Measurements from ENCODE around the gene UCN. TPM values are rescaled to one million over a fixed set of nuclear protein-coding genes. Genes with fewer than 3 reads are reported as not detected.
"Not testable (repeated sequence)": the region's sequence is repeated elsewhere in the genome, so short reads cannot be mapped to it uniquely, and the experiment has no call there.

UCN gene, protein sequence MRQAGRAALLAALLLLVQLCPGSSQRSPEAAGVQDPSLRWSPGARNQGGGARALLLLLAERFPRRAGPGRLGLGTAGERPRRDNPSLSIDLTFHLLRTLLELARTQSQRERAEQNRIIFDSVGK
- 1 to 10 TPM; 3.7 to 5.1 TPM for total RNA-seq

DNA sequence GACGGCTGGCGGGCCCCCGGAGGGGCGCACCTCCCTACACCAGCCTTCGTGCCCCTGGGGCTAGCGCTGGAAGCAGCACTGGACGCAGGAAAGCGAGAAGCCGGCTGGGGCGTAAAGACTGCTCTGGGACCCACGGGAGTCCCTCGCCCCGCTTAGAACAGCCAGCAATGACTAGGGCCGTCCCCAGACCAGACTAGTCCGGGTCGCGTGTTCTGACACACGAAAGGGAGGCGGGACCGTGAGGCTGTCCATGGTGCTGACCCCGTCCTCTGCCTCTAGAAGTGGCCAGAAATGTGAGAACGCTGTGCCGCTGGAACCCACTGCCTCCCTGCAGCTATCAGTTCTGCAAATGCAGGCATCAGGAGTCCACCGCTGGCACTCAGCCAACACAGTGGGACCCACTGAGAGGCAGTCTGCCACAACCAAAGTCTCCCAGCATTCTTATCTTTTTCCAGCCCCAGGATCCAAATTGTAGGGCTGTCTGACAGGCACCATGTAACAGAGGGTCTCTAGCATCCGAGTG, at the start of gene UCN:
Gene UCN, minus strand, starts transcription at position 87 of the 523 bp plus-strand sequence. CDS start 550 bp downstream, outside the sequence.
- H3K4me3 Mint-ChIP-seq: peak within 1 kb of the TSS; percentile 49
- ATAC-seq (ENCODE audit: low read depth): no peak
- POLR2A ChIA-PET: interaction anchor here (0.7 kb wide), 1 partner anchor 1129 kb away, joined by 3 read pairs; no protein-coding TSS in a partner anchor
- peaks cover 2% of the 10 kb centered on the region for H3K4me1 Mint-ChIP-seq
- no peaks in the 10 kb centered on the region for H3K9me3 Mint-ChIP-seq
- H3K36me3 Mint-ChIP-seq: peaks cover 7% of the 10 kb centered on the region
- H3K27me3 Mint-ChIP-seq: peaks cover 14% of the 10 kb centered on the region
- no peak for DNase-seq
- no peak within 1 kb of the TSS for H3K27ac Mint-ChIP-seq

DNA sequence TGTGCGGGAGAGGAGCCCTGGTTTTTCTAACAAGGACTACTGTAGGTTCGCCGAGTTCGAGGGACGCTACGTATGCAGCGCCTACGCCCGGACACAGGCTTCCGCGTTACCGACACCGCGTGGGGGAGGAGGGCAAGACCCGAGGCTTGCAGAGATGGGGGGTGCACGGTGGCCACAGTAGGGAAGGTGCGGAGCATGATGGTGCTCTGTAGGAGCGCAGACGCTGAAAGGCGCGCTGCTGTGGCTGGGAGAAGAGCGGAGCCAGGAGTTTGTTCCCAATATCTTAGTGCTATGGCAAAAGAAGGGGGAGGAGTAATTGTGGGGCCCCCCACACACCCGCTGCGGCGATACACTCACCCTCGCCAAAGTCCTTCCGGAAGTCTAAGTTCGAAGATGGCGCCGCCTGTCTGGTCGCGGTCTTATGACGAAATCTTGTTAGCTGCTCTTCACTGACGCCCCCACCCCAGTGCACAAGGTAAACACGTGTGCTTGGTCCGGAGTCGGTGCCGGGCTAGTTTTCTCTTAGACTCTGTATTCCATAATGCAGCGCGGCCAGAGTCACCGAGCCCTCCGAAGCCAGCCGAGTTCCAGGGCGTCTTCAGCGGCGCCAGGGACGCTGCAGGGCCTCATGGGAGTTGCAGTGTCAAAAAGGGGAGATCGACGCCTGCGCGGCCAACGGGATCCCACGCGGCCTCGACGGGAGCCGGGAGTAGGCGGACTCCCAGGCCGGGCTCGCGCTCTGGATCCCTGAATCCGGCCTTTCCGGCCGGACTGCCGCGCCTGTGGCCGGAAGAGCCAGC, 48.3 kb upstream of the UCN start, which contains the start of gene GTF3C2:
Gene GTF3C2, minus strand, starts transcription at position 383 of the 800 bp plus-strand sequence. CDS start 13,210 bp downstream, outside the sequence.
- Mint-ChIP-seq H3K27ac (peak within 1 kb of the TSS; percentile 99), H3K9me3 (no peaks in the 10 kb centered on the region), H3K36me3 (peaks cover 9% of the 10 kb centered on the region), H3K4me1 (peaks cover 34% of the 10 kb centered on the region), H3K27me3 (no peaks in the 10 kb centered on the region), H3K4me3 (peak within 1 kb of the TSS; percentile 97)
- POLR2A ChIA-PET: interaction anchor here (0.7 to 2.9 kb wide), 8 partner anchors 9 to 306 kb away, joined by 3 to 48 read pairs (median 8); partner anchors contain the start of genes EIF2B4, MPV17, NRBP1 and PPM1G
- DNase-seq: peak; percentile 88
- ATAC-seq (ENCODE audit: low read depth): peak; percentile 80

- POLR2A ChIA-PET: interaction anchor here (1.0 to 2.9 kb wide), 6 partner anchors 10 to 73 kb away, joined by 4 to 48 read pairs (median 11); partner anchors contain the start of genes EIF2B4, MPV17, NRBP1 and PPM1G
- Mint-ChIP-seq H3K27me3 (no peaks in the 10 kb centered on the region), H3K36me3 (peaks cover 9% of the 10 kb centered on the region), H3K9me3 (no peaks in the 10 kb centered on the region), H3K4me3 (peak overlapping the region; percentile 97), H3K4me1 (peaks cover 37% of the 10 kb centered on the region), H3K27ac (peak overlapping the region; percentile 99)
- DNase-seq (no peak), ATAC-seq (ENCODE audit: low read depth) (peak; percentile 43)
These were observed 47.8 kb upstream of the UCN start for GRCh38 chr2:27356056-27356381.

DNA sequence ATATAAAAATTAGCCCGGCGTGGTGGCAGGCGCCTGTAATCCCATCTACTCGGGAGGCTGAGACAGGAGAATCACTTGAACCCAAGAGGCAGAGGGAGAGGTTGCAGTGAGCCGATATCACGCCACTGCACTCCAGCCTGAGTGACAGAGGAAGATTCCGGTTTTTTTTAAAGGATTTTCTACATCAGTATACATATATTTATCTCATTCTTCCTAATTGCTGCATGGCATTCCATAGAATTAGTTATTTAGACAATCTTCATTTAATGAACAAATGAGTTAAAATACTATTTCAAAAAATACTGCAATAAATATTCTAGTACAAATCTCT, 46.3 kb upstream of the UCN start:
- POLR2A ChIA-PET: interaction anchor here (0.6 to 2.9 kb wide), 6 partner anchors 9 to 309 kb away, joined by 3 to 9 read pairs (median 4); partner anchors contain the start of genes EIF2B4, MPV17, PPM1G and SNX17
- H3K27ac Mint-ChIP-seq: no peak overlapping the region

DNA sequence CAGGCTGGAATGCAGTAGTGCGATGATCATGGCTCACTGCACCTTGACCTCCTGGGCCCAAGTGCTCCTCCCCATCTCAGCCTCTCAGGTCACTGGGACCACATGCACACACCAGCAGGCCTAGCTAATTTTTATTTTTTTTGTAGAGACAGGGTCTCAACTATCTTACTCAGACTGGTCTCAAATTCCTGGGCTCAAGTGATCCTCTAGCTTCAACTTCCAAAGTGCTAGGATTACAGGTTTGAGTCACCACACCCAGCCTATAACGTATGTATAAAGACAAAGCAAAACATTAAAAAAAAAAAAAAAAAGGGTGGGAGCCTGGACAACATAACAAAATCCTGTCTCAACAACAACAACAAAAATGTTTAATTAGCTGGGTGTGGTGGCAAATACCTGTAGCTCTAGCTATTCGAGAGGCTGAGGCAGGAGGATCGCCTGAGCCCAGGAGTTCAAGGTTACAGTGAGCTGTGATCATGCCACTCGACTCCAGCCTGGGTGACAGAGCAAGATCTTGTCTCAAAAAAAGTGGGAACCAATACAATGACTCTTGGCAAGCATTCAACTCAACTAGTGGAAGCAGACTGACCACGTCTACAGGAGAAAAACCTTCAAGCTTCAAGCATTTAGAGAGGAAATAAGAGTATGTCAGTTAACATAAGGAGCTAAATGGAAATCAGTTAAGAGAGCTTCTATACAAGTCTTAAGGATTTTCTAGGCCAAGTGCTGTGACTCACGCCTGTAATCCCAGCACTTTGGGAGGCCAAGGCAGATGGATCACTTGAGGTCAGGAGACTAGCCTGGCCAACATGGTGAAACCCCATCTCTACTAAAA, 45.7 kb upstream of the UCN start:
- peaks cover 13% of the 10 kb centered on the region for H3K36me3 Mint-ChIP-seq
- POLR2A ChIA-PET: interaction anchor here (0.6 to 2.9 kb wide), 8 partner anchors 8 to 309 kb away, joined by 3 to 9 read pairs (median 4); partner anchors contain the start of genes EIF2B4, MPV17, PPM1G and SNX17
- ATAC-seq (ENCODE audit: low read depth) (no peak), DNase-seq (no peak)
- H3K4me1 Mint-ChIP-seq: peaks cover 41% of the 10 kb centered on the region
- H3K27me3 Mint-ChIP-seq: no peaks in the 10 kb centered on the region
- H3K4me3 Mint-ChIP-seq: peak overlapping the region; percentile 51
- H3K9me3 Mint-ChIP-seq: no peaks in the 10 kb centered on the region
- peak overlapping the region; percentile 52 for H3K27ac Mint-ChIP-seq

More for the DNA sequence above, 46.3 kb upstream of the UCN start:
- Mint-ChIP-seq H3K27me3 (no peaks in the 10 kb centered on the region), H3K4me3 (peak overlapping the region; percentile 51), H3K4me1 (peaks cover 41% of the 10 kb centered on the region), H3K9me3 (no peaks in the 10 kb centered on the region), H3K36me3 (peaks cover 11% of the 10 kb centered on the region)
- ATAC-seq (ENCODE audit: low read depth) (no peak), DNase-seq (no peak)

DNA sequence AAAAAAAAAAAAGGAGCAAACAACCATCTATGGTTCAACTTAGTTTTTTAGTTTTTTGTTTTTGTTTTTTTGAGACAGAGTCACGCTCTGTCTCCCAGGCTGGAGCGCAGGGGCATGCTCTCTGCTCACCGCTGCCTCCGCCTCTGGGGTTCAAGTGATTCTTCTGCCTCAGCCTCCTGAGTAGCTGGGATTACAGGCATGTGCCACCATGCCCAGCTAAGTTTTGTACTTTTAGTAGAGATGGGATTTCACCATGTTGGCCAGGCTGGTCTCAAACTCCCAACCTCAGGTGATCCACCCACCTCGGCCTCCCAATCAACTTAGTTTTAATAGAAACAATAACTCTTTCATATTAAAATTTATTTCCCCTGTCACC, 45.1 kb upstream of the UCN start:
- peaks cover 10% of the 10 kb centered on the region for H3K36me3 Mint-ChIP-seq
- POLR2A ChIA-PET: interaction anchor here (0.6 to 2.9 kb wide), 5 partner anchors 16 to 60 kb away, joined by 4 to 9 read pairs (median 6); partner anchors contain the start of genes EIF2B4, MPV17, PPM1G and SNX17
- H3K27ac Mint-ChIP-seq; DNase-seq; H3K4me3 Mint-ChIP-seq; H3K9me3 Mint-ChIP-seq; H3K27me3 Mint-ChIP-seq; ATAC-seq (ENCODE audit: low read depth): not testable (repeated sequence)
- peaks cover 38% of the 10 kb centered on the region for H3K4me1 Mint-ChIP-seq

DNA sequence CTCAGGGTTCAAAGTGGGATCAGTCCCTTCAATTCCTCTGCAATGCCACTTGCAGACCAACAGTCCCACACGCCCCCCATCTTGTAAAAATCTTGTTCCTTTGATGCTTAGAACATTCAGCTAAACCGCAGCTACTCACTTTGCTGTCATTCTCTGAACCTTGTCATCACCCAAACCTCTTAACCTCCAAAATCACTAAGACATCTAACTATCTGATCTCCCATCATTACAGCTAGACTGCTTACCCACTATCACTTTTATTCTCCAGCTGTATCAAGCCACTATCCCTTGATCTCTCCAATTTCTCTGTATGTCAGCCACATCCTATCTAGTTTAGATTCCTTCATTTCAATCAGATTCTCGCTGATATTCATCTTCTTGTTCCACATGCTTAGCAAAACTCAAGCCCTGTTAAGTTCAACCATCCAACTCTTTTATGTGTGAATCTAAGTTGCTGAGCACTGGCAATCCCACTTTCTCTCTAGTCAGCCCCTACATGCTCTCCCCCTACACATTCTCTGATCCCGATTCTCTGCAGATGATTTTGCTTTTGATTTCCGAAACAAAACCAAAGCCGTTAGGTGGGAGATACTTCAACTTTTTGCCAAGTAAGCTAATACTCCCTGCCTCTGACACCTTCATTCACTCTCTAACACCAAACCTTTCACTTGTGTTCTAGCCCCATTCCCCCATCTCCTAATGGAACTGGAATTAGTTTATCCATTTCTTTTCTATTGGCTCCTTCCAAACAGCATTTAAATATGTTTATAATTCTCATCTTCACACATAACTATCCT, 43.8 kb upstream of the UCN start:
- POLR2A ChIA-PET: interaction anchor here (1.0 to 2.9 kb wide), 6 partner anchors 10 to 276 kb away, joined by 3 to 9 read pairs (median 4); partner anchors contain the start of genes MPV17, PPM1G and ZNF513
- Mint-ChIP-seq H3K36me3 (peaks cover 14% of the 10 kb centered on the region), H3K4me3 (peak overlapping the region; percentile 35), H3K27ac (peak overlapping the region; percentile 64), H3K9me3 (no peaks in the 10 kb centered on the region), H3K4me1 (peaks cover 30% of the 10 kb centered on the region), H3K27me3 (no peaks in the 10 kb centered on the region)
- ATAC-seq (ENCODE audit: low read depth) (peak; percentile 27), DNase-seq (no peak)

- Mint-ChIP-seq H3K27ac (no peak overlapping the region), H3K4me3 (no peak overlapping the region), H3K9me3 (no peaks in the 10 kb centered on the region), H3K27me3 (no peaks in the 10 kb centered on the region), H3K36me3 (peaks cover 19% of the 10 kb centered on the region), H3K4me1 (peaks cover 25% of the 10 kb centered on the region)
- DNase-seq: no peak
- POLR2A ChIA-PET: interaction anchor here (0.6 to 0.7 kb wide), 2 partner anchors 20 to 1638 kb away, joined by 3 to 8 read pairs; no protein-coding TSS in a partner anchor
- no peak for ATAC-seq (ENCODE audit: low read depth)
These were observed 42.0 kb upstream of the UCN start for GRCh38 chr2:27350106-27350693.

- POLR2A ChIA-PET: no interaction called here
- no peak overlapping the region for H3K27ac Mint-ChIP-seq
- no peak for DNase-seq
These were observed 39.4 kb upstream of the UCN start for GRCh38 chr2:27347641-27348040.

DNA sequence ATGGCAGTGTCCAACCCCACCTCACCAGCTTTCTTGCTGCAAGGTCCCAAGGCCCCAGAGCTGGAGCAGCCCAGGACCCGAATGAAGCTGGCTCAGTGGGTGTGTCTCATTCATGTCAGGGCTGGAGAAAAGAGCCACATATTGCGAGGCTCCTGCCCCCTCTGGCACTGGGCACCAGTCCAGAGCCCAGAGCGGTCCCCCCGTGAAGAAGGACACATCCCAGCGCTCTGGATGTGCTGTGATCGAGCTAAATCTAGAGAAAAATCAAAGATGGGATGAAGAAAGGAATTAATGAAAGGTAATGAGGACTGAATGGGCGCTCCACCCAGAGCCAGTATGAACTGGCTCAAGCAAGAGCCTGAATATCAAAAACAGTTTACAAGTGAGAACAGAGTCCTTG, 27.9 kb upstream of the UCN start:
- H3K27me3 Mint-ChIP-seq: no peaks in the 10 kb centered on the region
- H3K9me3 Mint-ChIP-seq: no peaks in the 10 kb centered on the region
- H3K4me1 Mint-ChIP-seq: no peaks in the 10 kb centered on the region
- DNase-seq: no peak
- peaks cover 24% of the 10 kb centered on the region for H3K36me3 Mint-ChIP-seq
- ATAC-seq (ENCODE audit: low read depth): no peak
- POLR2A ChIA-PET: interaction anchor here (1.2 kb wide), 1 partner anchor 14 kb away, joined by 4 read pairs; the partner anchor contains the start of gene MPV17
- H3K4me3 Mint-ChIP-seq: no peak overlapping the region
- H3K27ac Mint-ChIP-seq: no peak overlapping the region

More at GRCh38 chr2:27347641-27348040, 39.4 kb upstream of the UCN start:
- peaks cover 16% of the 10 kb centered on the region for H3K36me3 Mint-ChIP-seq
- H3K27me3 Mint-ChIP-seq: no peaks in the 10 kb centered on the region
- no peak overlapping the region for H3K4me3 Mint-ChIP-seq
- no peak for ATAC-seq (ENCODE audit: low read depth)
- no peaks in the 10 kb centered on the region for H3K9me3 Mint-ChIP-seq
- peaks cover 19% of the 10 kb centered on the region for H3K4me1 Mint-ChIP-seq

- Mint-ChIP-seq H3K27me3 (no peaks in the 10 kb centered on the region), H3K36me3 (peaks cover 24% of the 10 kb centered on the region), H3K4me3 (no peak overlapping the region), H3K9me3 (no peaks in the 10 kb centered on the region), H3K4me1 (no peaks in the 10 kb centered on the region), H3K27ac (no peak overlapping the region)
- DNase-seq (no peak), ATAC-seq (ENCODE audit: low read depth) (no peak)
- POLR2A ChIA-PET: no interaction called here
These were observed 27.1 kb upstream of the UCN start for GRCh38 chr2:27335311-27335710.

- H3K27me3 Mint-ChIP-seq: no peaks in the 10 kb centered on the region
- H3K36me3 Mint-ChIP-seq: peaks cover 19% of the 10 kb centered on the region
- POLR2A ChIA-PET: no interaction called here
- peak overlapping the region; percentile 9 for H3K27ac Mint-ChIP-seq
- H3K9me3 Mint-ChIP-seq: no peaks in the 10 kb centered on the region
- no peak overlapping the region for H3K4me3 Mint-ChIP-seq
- DNase-seq (no peak), ATAC-seq (ENCODE audit: low read depth) (no peak)
- peaks cover 13% of the 10 kb centered on the region for H3K4me1 Mint-ChIP-seq
These were observed 16.5 kb upstream of the UCN start for GRCh38 chr2:27324720-27325119.

All from activated naive CD8-positive, alpha-beta T cell treated with anti-CD3 and anti-CD28 coated beads, Interleukin-2, amount 10 ng/mL, durations not matched to agents 7 days and 5 days (primary cell).